ENCODE measurements around the gene NPC2. TPM values are rescaled to one million over a fixed set of nuclear protein-coding genes. Genes with fewer than 3 reads are reported as not detected.

NPC2 gene
- total RNA-seq, 1 donor from 2014 or later, result 246 TPM

DNA sequence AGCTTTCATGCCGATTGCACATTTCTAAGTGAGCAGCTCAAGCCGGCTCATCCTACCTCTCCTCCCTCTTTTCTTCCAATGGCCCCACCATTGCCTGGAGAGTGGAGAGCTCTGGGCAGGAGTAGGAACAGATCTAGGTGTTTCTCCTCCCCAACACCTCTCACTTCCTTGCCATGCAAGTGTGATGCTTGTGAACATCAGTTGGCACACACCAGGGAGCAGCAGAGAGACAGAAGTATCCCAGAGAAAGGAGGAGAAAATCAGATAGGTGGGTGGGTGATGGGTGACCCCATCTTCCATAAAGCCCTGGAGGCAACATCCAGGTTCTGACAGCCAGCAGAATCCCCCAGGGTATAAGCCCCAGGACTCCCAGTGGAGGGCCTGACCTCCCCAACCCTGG, 27.8 kb downstream of the NPC2 start:
- Mint-ChIP-seq H3K9me3 (ENCODE audit: unreplicated experiment) (no peaks in the 10 kb centered on the region), H3K4me3 (ENCODE audit: unreplicated experiment) (no peak overlapping the region), H3K27me3 (ENCODE audit: unreplicated experiment) (peaks cover 3% of the 10 kb centered on the region), H3K36me3 (ENCODE audit: low read depth, unreplicated experiment) (peaks cover 5% of the 10 kb centered on the region), H3K4me1 (ENCODE audit: unreplicated experiment) (peaks cover 12% of the 10 kb centered on the region), H3K27ac (ENCODE audit: unreplicated experiment) (no peak overlapping the region)
- TF ChIP-seq, protein P1, sequence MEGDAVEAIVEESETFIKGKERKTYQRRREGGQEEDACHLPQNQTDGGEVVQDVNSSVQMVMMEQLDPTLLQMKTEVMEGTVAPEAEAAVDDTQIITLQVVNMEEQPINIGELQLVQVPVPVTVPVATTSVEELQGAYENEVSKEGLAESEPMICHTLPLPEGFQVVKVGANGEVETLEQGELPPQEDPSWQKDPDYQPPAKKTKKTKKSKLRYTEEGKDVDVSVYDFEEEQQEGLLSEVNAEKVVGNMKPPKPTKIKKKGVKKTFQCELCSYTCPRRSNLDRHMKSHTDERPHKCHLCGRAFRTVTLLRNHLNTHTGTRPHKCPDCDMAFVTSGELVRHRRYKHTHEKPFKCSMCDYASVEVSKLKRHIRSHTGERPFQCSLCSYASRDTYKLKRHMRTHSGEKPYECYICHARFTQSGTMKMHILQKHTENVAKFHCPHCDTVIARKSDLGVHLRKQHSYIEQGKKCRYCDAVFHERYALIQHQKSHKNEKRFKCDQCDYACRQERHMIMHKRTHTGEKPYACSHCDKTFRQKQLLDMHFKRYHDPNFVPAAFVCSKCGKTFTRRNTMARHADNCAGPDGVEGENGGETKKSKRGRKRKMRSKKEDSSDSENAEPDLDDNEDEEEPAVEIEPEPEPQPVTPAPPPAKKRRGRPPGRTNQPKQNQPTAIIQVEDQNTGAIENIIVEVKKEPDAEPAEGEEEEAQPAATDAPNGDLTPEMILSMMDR (IDR thresholded peaks at IDR 0.05; ENCODE audit: unreplicated experiment), result no peak
- DNase-seq (ENCODE audit: low spot score), result no peak

DNA sequence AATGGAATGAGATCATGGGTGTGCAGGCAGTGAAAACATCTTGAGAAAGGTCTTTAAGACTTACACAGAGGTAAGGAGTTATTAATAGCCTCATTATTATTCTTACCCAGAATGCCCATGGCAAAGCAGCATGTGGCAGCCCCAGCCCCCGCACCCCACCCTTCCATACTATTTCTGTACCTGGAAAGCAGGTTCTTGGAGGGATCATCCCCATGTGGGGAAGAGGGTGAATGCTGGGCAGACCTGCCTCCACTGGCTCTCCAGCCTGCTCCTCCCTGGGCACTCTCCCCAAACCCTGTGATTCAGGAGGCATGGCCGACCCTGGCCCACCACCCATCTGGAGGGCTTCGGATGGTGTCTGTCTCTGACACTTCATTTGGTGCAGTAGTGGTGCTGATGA, 28.3 kb downstream of the NPC2 start:
- H3K4me1 Mint-ChIP-seq (ENCODE audit: unreplicated experiment), result peaks cover 18% of the 10 kb centered on the region
- H3K4me3 Mint-ChIP-seq (ENCODE audit: unreplicated experiment), result no peak overlapping the region
- no peaks in the 10 kb centered on the region for H3K9me3 Mint-ChIP-seq (ENCODE audit: unreplicated experiment)
- DNase-seq (ENCODE audit: low spot score), result no peak
- H3K27me3 Mint-ChIP-seq (ENCODE audit: unreplicated experiment), result peaks cover 3% of the 10 kb centered on the region
- no peak overlapping the region for H3K27ac Mint-ChIP-seq (ENCODE audit: unreplicated experiment)
- H3K36me3 Mint-ChIP-seq (ENCODE audit: low read depth, unreplicated experiment), result peaks cover 8% of the 10 kb centered on the region
- TF ChIP-seq, protein P1 (IDR thresholded peaks at IDR 0.05; ENCODE audit: unreplicated experiment), result no peak

DNA sequence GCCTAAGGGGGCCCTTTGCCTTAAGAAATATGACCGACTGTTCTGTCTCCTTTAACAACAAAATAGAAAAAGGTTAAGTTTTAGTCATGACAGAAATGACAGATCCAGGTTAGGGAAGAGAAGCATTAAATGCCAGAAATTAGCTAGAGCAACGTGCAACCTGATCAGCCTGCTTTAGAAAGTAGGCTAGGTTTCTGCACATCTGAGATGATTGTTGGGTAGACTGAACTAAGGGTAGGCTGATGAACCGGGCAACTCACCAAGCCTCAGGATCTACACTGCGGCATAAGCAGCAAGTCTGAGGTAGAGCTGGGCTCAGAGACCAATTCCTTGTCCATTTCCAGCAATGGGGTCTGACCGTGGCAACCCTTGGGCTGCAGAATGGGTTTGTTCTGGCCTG, 29.4 kb downstream of the NPC2 start:
- no peak overlapping the region for H3K4me3 Mint-ChIP-seq (ENCODE audit: unreplicated experiment)
- TF ChIP-seq, protein P1 (IDR thresholded peaks at IDR 0.05; ENCODE audit: unreplicated experiment), result no peak
- H3K36me3 Mint-ChIP-seq (ENCODE audit: low read depth, unreplicated experiment), result peaks cover 8% of the 10 kb centered on the region
- peaks cover 25% of the 10 kb centered on the region for H3K4me1 Mint-ChIP-seq (ENCODE audit: unreplicated experiment)
- peaks cover 2% of the 10 kb centered on the region for H3K27me3 Mint-ChIP-seq (ENCODE audit: unreplicated experiment)
- H3K27ac Mint-ChIP-seq (ENCODE audit: unreplicated experiment), result no peak overlapping the region
- DNase-seq (ENCODE audit: low spot score), result no peak
- H3K9me3 Mint-ChIP-seq (ENCODE audit: unreplicated experiment), result no peaks in the 10 kb centered on the region

DNA sequence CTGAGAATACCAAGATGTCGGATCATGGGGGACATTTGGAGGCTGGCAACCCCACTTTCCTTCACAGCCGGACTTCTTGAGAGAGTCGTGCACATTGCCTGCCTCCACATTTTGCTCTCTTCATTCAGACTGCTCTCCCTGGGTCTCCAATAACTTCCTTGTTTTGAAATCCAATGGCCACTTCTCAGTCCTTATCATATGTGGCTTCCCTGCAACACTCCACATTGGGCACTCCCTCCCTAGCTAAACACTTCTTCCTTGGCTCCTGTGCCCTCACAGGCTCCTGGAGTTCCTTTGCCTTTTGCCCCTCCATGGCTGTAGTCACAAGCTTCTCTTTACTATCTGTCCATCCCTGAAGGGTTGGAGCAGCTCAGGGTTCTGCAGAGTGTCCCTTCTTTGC, 30.1 kb downstream of the NPC2 start:
- Mint-ChIP-seq H3K4me1 (ENCODE audit: unreplicated experiment) (peaks cover 27% of the 10 kb centered on the region), H3K9me3 (ENCODE audit: unreplicated experiment) (no peaks in the 10 kb centered on the region), H3K36me3 (ENCODE audit: low read depth, unreplicated experiment) (peaks cover 3% of the 10 kb centered on the region), H3K27me3 (ENCODE audit: unreplicated experiment) (no peaks in the 10 kb centered on the region), H3K27ac (ENCODE audit: unreplicated experiment) (no peak overlapping the region), H3K4me3 (ENCODE audit: unreplicated experiment) (no peak overlapping the region)
- TF ChIP-seq, protein P1 (IDR thresholded peaks at IDR 0.05; ENCODE audit: unreplicated experiment), result no peak
- no peak for DNase-seq (ENCODE audit: low spot score)

DNA sequence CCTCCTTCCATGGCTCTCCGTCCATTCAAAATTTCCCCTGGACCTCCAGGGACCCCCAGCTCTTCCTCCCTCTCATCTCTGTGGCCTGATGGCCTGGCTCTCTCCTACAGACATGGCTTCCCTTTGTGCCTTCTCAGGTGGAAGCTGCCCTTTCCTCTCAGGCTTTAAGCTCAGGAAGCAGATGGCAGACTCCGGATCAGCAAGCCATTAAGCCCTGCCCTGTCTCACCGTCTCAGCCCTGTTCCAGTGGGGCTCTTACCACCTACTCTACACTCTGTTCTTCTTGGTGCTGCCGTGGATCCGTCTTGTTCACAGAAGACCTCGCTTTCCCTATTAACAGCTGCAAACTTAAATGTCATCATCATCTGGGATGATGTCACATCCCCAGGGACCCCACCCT, 33.1 kb downstream of the NPC2 start:
- DNase-seq (ENCODE audit: low spot score), result no peak
- Mint-ChIP-seq H3K4me3 (ENCODE audit: unreplicated experiment) (peak overlapping the region; percentile 37), H3K36me3 (ENCODE audit: low read depth, unreplicated experiment) (peaks cover 6% of the 10 kb centered on the region), H3K4me1 (ENCODE audit: unreplicated experiment) (peaks cover 30% of the 10 kb centered on the region), H3K9me3 (ENCODE audit: unreplicated experiment) (no peaks in the 10 kb centered on the region), H3K27me3 (ENCODE audit: unreplicated experiment) (peaks cover 4% of the 10 kb centered on the region), H3K27ac (ENCODE audit: unreplicated experiment) (peak overlapping the region; percentile 88)
- TF ChIP-seq, protein P1 (IDR thresholded peaks at IDR 0.05; ENCODE audit: unreplicated experiment), result no peak

All from endothelial cell (in vitro differentiated cells).